ENCODE results near the gene DNMT3L. TPM values are rescaled to one million over a fixed set of nuclear protein-coding genes. Genes with fewer than 3 reads are reported as not detected.

Gene DNMT3L
- total RNA-seq, result not detected

DNA sequence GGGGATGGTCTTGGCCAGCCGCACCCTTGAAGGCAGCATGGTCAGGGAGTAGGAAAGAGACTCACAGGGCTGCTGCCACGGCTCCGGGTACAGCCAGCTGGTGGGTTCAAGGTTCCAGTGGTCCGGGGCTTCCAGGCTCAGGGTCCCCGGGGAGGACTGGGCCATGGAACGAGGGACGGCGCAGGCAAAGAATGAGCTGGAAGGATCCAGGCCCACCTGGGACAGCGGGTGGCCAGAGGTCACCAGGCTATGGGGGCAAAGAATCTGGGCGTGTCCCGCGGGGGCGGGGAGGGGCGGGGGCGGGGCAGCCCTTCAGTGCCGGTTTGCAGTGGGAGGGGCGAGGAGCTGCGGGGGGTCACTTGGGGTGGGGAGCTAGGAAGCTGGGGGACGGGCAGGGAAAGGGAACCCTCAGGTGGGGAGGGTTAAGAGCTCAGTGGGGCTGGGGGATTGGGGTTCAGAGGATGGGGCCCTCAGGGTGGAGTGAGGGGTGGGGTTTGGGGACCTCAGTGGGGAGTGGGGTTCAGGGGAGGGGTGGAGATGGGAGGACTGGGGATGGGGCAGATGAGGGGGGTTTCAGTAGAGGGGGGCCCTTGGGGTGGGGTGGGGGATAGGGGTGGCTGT is at the start of gene DNMT3L:
DNMT3L (minus strand) TSS at position 223 of the 621 bp plus-strand sequence. CDS start 638 bp downstream, outside the sequence.
- no peak within 1 kb of the TSS for H3K27ac ChIP-seq
- no peaks in the 10 kb centered on the region for H3K27me3 ChIP-seq
- TF ChIP-seq POLR2A (IDR thresholded peaks at IDR 0.05), result no peak
- TF ChIP-seq, protein P1, sequence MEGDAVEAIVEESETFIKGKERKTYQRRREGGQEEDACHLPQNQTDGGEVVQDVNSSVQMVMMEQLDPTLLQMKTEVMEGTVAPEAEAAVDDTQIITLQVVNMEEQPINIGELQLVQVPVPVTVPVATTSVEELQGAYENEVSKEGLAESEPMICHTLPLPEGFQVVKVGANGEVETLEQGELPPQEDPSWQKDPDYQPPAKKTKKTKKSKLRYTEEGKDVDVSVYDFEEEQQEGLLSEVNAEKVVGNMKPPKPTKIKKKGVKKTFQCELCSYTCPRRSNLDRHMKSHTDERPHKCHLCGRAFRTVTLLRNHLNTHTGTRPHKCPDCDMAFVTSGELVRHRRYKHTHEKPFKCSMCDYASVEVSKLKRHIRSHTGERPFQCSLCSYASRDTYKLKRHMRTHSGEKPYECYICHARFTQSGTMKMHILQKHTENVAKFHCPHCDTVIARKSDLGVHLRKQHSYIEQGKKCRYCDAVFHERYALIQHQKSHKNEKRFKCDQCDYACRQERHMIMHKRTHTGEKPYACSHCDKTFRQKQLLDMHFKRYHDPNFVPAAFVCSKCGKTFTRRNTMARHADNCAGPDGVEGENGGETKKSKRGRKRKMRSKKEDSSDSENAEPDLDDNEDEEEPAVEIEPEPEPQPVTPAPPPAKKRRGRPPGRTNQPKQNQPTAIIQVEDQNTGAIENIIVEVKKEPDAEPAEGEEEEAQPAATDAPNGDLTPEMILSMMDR (IDR thresholded peaks at IDR 0.05), result no peak
- no peak within 1 kb of the TSS for H3K4me3 ChIP-seq
- no peaks in the 10 kb centered on the region for H3K4me1 ChIP-seq
- no peaks in the 10 kb centered on the region for H3K9me3 ChIP-seq
- DNase-seq, result no peak
- H3K36me3 ChIP-seq, result no peaks in the 10 kb centered on the region

DNA sequence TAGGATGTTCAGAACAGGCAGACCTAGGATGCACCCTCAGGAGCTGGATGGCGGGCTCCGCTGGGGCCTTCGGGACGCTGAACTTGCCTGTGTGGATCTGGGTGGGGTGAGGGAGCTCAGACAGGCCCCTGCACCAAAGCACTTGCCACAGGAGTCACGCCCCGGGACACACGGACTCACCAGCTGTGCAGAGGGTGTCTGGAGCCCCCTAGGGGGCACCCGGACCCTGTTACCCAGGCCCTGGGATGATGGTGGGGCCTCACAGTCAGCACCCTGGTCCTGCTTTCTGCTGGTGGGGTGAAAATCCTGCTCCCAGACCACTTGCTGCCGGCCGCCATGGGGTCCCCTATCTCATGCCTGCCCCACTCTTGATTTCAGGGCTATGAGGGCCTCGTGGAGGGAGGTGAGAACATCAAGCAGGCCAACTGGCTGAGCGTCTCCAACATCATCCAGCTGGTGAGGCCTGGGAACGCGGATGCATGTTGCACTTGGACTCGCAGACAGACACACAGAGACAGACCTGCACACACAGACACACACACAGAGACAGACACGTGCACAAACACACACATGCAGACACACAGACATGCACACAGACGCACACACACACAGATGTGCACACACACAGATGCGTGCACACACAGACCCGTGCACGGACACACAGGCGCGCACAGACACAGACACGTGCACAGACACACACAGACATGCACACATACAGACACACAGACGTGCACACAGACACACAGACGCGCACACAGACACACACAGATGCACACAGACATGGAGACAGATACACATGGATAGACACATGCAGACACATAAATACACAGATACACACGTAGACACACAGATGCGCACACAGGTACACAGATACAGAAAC is 49.2 kb upstream of the DNMT3L start:
- Histone ChIP-seq H3K27ac (no peak overlapping the region), H3K9me3 (no peaks in the 10 kb centered on the region), H3K27me3 (no peaks in the 10 kb centered on the region), H3K36me3 (peaks cover 0 to 95% (median 0%) of the 10 kb centered on the region in 3 donors), H3K4me3 (no peak overlapping the region), H3K4me1 (peaks cover 0 to 5% (median 0%) of the 10 kb centered on the region in 4 donors)
- no peak for DNase-seq
- TF ChIP-seq, protein P1 (IDR thresholded peaks at IDR 0.05), result no peak

DNA sequence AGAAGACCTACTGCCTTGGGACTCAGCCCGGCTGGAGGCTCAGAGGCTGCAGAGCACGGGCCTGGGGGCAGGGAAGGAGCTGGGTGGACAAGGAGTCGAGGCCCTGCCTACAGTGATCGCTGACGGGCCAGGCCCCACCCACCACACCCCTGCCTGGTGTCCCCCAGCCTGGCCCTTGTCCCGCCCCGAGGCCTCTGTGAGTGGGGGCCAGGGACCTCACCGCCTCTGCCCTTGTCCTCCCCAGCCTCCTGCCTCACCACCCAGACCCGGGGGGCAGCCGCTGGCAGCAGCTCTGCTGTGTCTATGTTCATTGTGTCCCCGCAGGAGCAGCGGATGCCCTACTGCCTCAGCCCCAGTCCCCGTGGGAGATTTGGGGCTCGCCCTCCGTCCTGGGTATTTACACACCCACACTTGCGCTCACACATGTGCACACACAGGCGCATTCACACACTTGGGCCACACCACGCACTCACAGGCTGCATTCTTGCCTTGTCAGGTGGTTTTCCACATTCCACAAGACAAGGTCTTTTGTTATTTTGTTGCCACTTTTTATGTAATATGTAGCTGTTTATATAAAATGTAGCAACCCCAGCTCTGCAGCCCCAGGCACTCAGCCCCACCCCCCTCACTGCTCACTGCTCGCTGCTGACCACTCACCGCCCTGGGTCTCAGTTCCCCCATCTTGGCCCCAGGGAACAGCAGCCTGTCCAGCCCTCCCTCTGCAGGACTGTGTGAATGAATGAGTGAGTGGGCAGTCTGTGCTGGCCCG is 45.4 kb upstream of the DNMT3L start:
- DNase-seq, result no peak
- Histone ChIP-seq H3K27ac (no peak overlapping the region), H3K27me3 (no peaks in the 10 kb centered on the region), H3K9me3 (no peaks in the 10 kb centered on the region), H3K4me1 (peaks cover 2 to 42% (median 7%) of the 10 kb centered on the region in 4 donors), H3K36me3 (peaks cover 0 to 60% (median 0%) of the 10 kb centered on the region in 3 donors), H3K4me3 (no peak overlapping the region)
- TF ChIP-seq, protein P1 (IDR thresholded peaks at IDR 0.05), result no peak
- no peak for TF ChIP-seq POLR2A (IDR thresholded peaks at IDR 0.05)

DNA sequence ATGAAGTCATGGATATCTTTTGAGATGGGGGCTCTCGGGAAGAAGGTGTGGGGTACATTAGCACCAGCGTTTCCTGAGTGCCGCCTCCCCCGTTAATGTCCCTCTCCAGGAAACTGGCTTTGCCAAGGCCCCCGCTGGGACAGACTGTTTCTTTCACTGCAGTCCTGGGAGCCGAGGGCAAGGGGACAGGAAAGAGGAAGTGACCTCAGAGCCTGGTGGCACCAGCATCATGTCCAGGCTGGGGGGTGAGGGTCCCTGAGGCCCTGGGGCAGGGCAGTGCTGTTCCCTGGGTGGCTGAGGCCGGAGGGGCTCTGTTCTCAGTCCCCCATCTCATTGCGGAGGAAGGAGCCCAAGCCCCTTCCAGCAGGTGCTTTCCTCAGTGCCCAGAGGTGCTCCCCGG is 44.0 kb upstream of the DNMT3L start:
- DNase-seq, result no peak
- H3K27ac ChIP-seq, result no peak overlapping the region
- TF ChIP-seq, protein P1 (IDR thresholded peaks at IDR 0.05), result no peak
- TF ChIP-seq POLR2A (IDR thresholded peaks at IDR 0.05), result no peak
- peaks cover 13 to 56% (median 16%) of the 10 kb centered on the region in 4 donors for H3K4me1 ChIP-seq
- no peaks in the 10 kb centered on the region for H3K9me3 ChIP-seq
- no peak overlapping the region for H3K4me3 ChIP-seq
- no peaks in the 10 kb centered on the region for H3K27me3 ChIP-seq
- peaks cover 0 to 46% (median 0%) of the 10 kb centered on the region in 3 donors for H3K36me3 ChIP-seq

DNA sequence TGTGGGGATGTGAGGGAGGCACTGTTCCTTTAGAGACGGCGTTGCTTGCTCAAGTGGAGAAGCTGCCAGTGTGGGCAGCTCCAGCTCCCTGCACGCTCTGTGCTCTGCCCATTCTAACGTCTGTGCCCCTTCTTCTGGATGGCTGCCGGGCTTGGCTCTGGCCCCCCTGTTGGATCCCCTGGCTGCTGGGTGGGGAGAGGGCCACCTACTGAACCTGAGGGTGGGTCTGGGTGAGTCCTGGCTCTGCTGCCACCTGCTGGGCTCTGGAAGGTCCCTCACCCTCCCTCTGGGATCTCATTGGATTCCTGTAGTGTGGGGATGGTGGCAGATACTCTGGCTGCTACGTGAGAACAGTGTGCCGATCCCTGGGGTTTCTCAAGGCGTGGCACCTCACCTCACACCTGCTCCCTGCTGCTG is 43.2 kb upstream of the DNMT3L start:
- H3K27ac ChIP-seq, result peak overlapping the region in 3 of 4 donors; percentile 91 to 100 (median 99)
- H3K9me3 ChIP-seq, result no peaks in the 10 kb centered on the region
- DNase-seq, result peak in 2 of 3 donors; percentile 72 to 74
- peaks cover 0 to 38% (median 0%) of the 10 kb centered on the region in 3 donors for H3K36me3 ChIP-seq
- TF ChIP-seq, protein P1 (IDR thresholded peaks at IDR 0.05), result peak in 5 of 6 experiments; percentile 20 to 69 (median 60)
- no peak for TF ChIP-seq POLR2A (IDR thresholded peaks at IDR 0.05)
- peaks cover 13 to 56% (median 17%) of the 10 kb centered on the region in 4 donors for H3K4me1 ChIP-seq
- H3K27me3 ChIP-seq, result no peaks in the 10 kb centered on the region
- H3K4me3 ChIP-seq, result no peak overlapping the region

All from Peyer's patch (tissue), 4 donors.